GM23338 (cell line): ENCODE results near the gene SRA1. TPM values are rescaled to one million over a fixed set of nuclear protein-coding genes. Genes with fewer than 3 reads are reported as not detected.

Source experiments
- ATAC-seq: fragments of 200-7000 bp; cut with Tn5 transposase; 3 replicates; pipeline ENCODE4 v1.9.1; 2020
- DNase-seq: peaks from one replicate; pipeline ENCODE4 v3.0.0-alpha.2; 2015; ENCODE audit warnings: low spot score
- H2AFZ ChIP-seq: fragments of 200-600 bp; sonication (generic); 2 replicates; pipeline ENCODE4 v1.8.0; 2016; ENCODE audit warnings: antibody characterized with exemption, mild to moderate bottlenecking, moderate library complexity
- H3F3A ChIP-seq: fragments of 200-600 bp; sonication (generic); replicated peaks from 2 replicates; pipeline ENCODE4 v1.8.0; 2017; ENCODE audit warnings: antibody characterized with exemption, mixed run types, low read depth
- H3K27ac ChIP-seq: fragments of 200-600 bp; sonication (generic); 2 replicates; pipeline ENCODE4 v1.6.1; 2016; ENCODE audit warnings: low read depth
- H3K27me3 ChIP-seq: fragments of 200-600 bp; sonication (generic); 2 replicates; pipeline ENCODE4 v1.8.0; 2016; ENCODE audit warnings: mild to moderate bottlenecking, mixed run types, moderate library complexity; ENCODE audit not compliant: insufficient read depth
- H3K36me3 ChIP-seq: fragments of 200-600 bp; sonication (generic); 2 replicates; pipeline ENCODE4 v1.8.0; 2016; ENCODE audit warnings: mild to moderate bottlenecking; ENCODE audit not compliant: insufficient read depth
- H3K4me1 ChIP-seq: fragments of 200-600 bp; sonication (generic); 2 replicates; pipeline ENCODE4 v1.8.0; 2016; ENCODE audit warnings: mild to moderate bottlenecking, moderate library complexity; ENCODE audit not compliant: insufficient read depth
- H3K4me2 ChIP-seq: fragments of 200-600 bp; sonication (generic); 2 replicates; pipeline ENCODE4 v1.7.1; 2017; ENCODE audit warnings: mixed run types
- H3K4me3 ChIP-seq: fragments of 200-600 bp; sonication (generic); 2 replicates; pipeline ENCODE4 v1.6.1; 2016; ENCODE audit warnings: mixed run types
- H3K79me2 ChIP-seq: fragments of 200-600 bp; sonication (generic); replicated peaks from 2 replicates; pipeline ENCODE4 v1.8.0; 2017; ENCODE audit warnings: mild to moderate bottlenecking; ENCODE audit not compliant: insufficient read depth
- H3K9me2 ChIP-seq: fragments of 200-600 bp; sonication (generic); 2 replicates; pipeline ENCODE4 v1.8.0; 2017; ENCODE audit not compliant: insufficient read depth
- H4K20me1 ChIP-seq: fragments of 200-600 bp; sonication (generic); replicated peaks from 2 replicates; pipeline ENCODE4 v1.8.0; 2017; ENCODE audit warnings: mild to moderate bottlenecking; ENCODE audit not compliant: insufficient read depth
- H3K27ac Mint-ChIP-seq: 2 replicates; pipeline ENCODE4 v1.8.0; 2020; ENCODE audit warnings: inconsistent platforms, mild to moderate bottlenecking, moderate library complexity, mixed read lengths
- H3K27me3 Mint-ChIP-seq: 3 replicates; pipeline ENCODE4 v1.8.0; 2022; ENCODE audit warnings: low read depth, mild to moderate bottlenecking, moderate library complexity, mixed read lengths, inconsistent platforms; ENCODE audit not compliant: insufficient read depth, poor library complexity
- H3K36me3 Mint-ChIP-seq: 3 replicates; pipeline ENCODE4 v1.8.0; 2021; ENCODE audit warnings: low read depth, mild to moderate bottlenecking, inconsistent platforms, moderate library complexity, mixed read lengths
- H3K4me1 Mint-ChIP-seq: 3 replicates; pipeline ENCODE4 v1.8.0; 2020; ENCODE audit warnings: mild to moderate bottlenecking, inconsistent platforms, mixed read lengths
- H3K4me3 Mint-ChIP-seq: 3 replicates; pipeline ENCODE4 v1.8.0; 2021; ENCODE audit warnings: moderate library complexity, mild to moderate bottlenecking, inconsistent platforms, mixed read lengths
- H3K9me3 Mint-ChIP-seq: 3 replicates; pipeline ENCODE4 v1.8.0; 2020; ENCODE audit warnings: moderate library complexity, mild to moderate bottlenecking, inconsistent platforms, mixed read lengths
- EZH2 ChIP-seq: fragments of 200-600 bp; sonication (generic); IDR thresholded peaks from one replicate; pipeline ENCODE4 v1.8.0; 2017; ENCODE audit warnings: antibody characterized with exemption, mild to moderate bottlenecking, low read depth; ENCODE audit not compliant: unreplicated experiment
- EZH2phosphoT487 ChIP-seq: fragments of 200-600 bp; sonication (generic); IDR thresholded peaks from one replicate; pipeline ENCODE4 v1.8.1; 2018; ENCODE audit warnings: antibody characterized with exemption; ENCODE audit not compliant: unreplicated experiment
- JUNB ChIP-seq: IDR thresholded peaks from one replicate; pipeline ENCODE4 v1.6.1; 2016; ENCODE audit warnings: antibody characterized with exemption; ENCODE audit not compliant: unreplicated experiment
- NANOG ChIP-seq: IDR thresholded peaks from 2 replicates; pipeline ENCODE4 v1.6.1; 2016; ENCODE audit warnings: antibody characterized with exemption, borderline replicate concordance
- POLR2AphosphoS5 ChIP-seq: IDR thresholded peaks from 2 replicates; pipeline ENCODE4 v1.6.1; 2016; ENCODE audit warnings: antibody characterized with exemption, low read depth
- STAT1 ChIP-seq: IDR thresholded peaks from one replicate; pipeline ENCODE4 v1.6.1; 2016; ENCODE audit warnings: antibody characterized with exemption; ENCODE audit not compliant: unreplicated experiment
- ZNF114 ChIP-seq: fragments of 250-450 bp; sonication (Bioruptor Pico); IDR thresholded peaks from 2 replicates; pipeline ENCODE4 v1.5.0; 2020; ENCODE audit warnings: mild to moderate bottlenecking, moderate library complexity
- ZNF331 ChIP-seq: fragments of 250-450 bp; sonication (Bioruptor Pico); IDR thresholded peaks from 2 replicates; pipeline ENCODE4 v1.5.0; 2020; ENCODE audit warnings: low read depth, mild to moderate bottlenecking, moderate library complexity
- polyA plus RNA-seq: library from polyadenylated mRNA; unstranded; fragments of >200 nt; fragmentation: Nextera tagmentation; extraction: Ambion mirVana; gene quantifications from 2 replicates; pipeline ENCODE4 v1.2.1, GENCODE V29; 2016
- total RNA-seq: library from RNA; depleted of rRNA; stranded (reverse); fragments of >200 nt; shearing (Covaris generic); gene quantifications from 2 replicates; pipeline ENCODE4 v1.2.3, GENCODE V29; 2014

Gene SRA1
- total and polyA plus RNA-seq, 2 experiments from 2014 or later: 38.4 to 74.7 TPM

- no peak overlapping the region for H3K27ac Mint-ChIP-seq
- H3K36me3 Mint-ChIP-seq: peaks cover 26% of the 10 kb centered on the region
- no peak overlapping the region for H3K4me3 Mint-ChIP-seq
These were observed 11.3 kb upstream of the SRA1 start for GRCh38 chr5:140568443-140569063.

DNA sequence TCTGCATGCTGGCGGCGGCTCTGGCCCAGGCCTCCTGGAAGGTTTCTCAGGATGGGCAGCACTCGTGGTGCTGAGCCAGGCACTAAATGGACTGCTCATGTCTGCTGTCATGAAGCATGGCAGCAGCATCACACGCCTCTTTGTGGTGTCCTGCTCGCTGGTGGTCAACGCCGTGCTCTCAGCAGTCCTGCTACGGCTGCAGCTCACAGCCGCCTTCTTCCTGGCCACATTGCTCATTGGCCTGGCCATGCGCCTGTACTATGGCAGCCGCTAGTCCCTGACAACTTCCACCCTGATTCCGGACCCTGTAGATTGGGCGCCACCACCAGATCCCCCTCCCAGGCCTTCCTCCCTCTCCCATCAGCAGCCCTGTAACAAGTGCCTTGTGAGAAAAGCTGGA lies 10.6 kb upstream of the SRA1 start:
- Mint-ChIP-seq H3K27me3 (peaks cover 10% of the 10 kb centered on the region), H3K27ac (no peak overlapping the region), H3K4me1 (peaks cover 5% of the 10 kb centered on the region; the same call in 2 of the 3 replicates), H3K4me3 (peak overlapping the region; percentile 23; the same call in 1 of the 3 replicates), H3K9me3 (no peaks in the 10 kb centered on the region; the same call in 2 of the 3 replicates), H3K36me3 (peaks cover 26% of the 10 kb centered on the region)
- Histone ChIP-seq H3K4me2 (no peak overlapping the region), H3K79me2 (peaks cover 11% of the 10 kb centered on the region), H2AFZ (no peak overlapping the region), H3K9me2 (no peaks in the 10 kb centered on the region), H3K4me1 (peaks cover 5% of the 10 kb centered on the region; the same call in 1 of the 2 replicates), H3K27ac (no peak overlapping the region), H3K4me3 (no peak overlapping the region), H4K20me1 (peaks cover 8% of the 10 kb centered on the region; the same call in 1 of the 2 replicates), H3K36me3 (no peaks in the 10 kb centered on the region), H3K27me3 (no peaks in the 10 kb centered on the region), H3F3A (no peaks in the 10 kb centered on the region)
- TF ChIP-seq ZNF331 (CRISPR knock-in tag) (no peak), POLR2AphosphoS5 (no peak), EZH2phosphoT487 (no peak)
- DNase-seq (no peak), ATAC-seq (no peak)

More at GRCh38 chr5:140568443-140569063, 11.3 kb upstream of the SRA1 start:
- Mint-ChIP-seq H3K4me1 (peaks cover 3% of the 10 kb centered on the region; the same call in 2 of the 3 replicates), H3K27me3 (peaks cover 10% of the 10 kb centered on the region), H3K9me3 (no peaks in the 10 kb centered on the region; the same call in 2 of the 3 replicates)
- no peak for TF ChIP-seq ZNF114
- TF ChIP-seq NANOG: no peak
- H3F3A ChIP-seq: no peaks in the 10 kb centered on the region
- H4K20me1 ChIP-seq: peaks cover 8% of the 10 kb centered on the region; the same call in 1 of the 2 replicates
- peaks cover 11% of the 10 kb centered on the region for H3K79me2 ChIP-seq
- no peak overlapping the region for H3K27ac ChIP-seq
- H2AFZ ChIP-seq: no peak overlapping the region
- H3K4me2 ChIP-seq: no peak overlapping the region
- peaks cover 5% of the 10 kb centered on the region; the same call in 1 of the 2 replicates for H3K4me1 ChIP-seq
- no peaks in the 10 kb centered on the region for H3K36me3 ChIP-seq
- DNase-seq: no peak
- no peak overlapping the region for H3K4me3 ChIP-seq
- H3K9me2 ChIP-seq: no peaks in the 10 kb centered on the region
- no peaks in the 10 kb centered on the region for H3K27me3 ChIP-seq
- no peak for ATAC-seq

GRCh38 chr5:140567136-140567818 lies 10.0 kb upstream of the SRA1 start:
- H3K27ac Mint-ChIP-seq: no peak overlapping the region
- H3F3A ChIP-seq: no peaks in the 10 kb centered on the region
- H3K36me3 ChIP-seq: no peaks in the 10 kb centered on the region
- H3K36me3 Mint-ChIP-seq: peaks cover 26% of the 10 kb centered on the region
- peaks cover 11% of the 10 kb centered on the region for H3K79me2 ChIP-seq
- no peak overlapping the region for H2AFZ ChIP-seq
- DNase-seq: no peak
- no peaks in the 10 kb centered on the region; the same call in 2 of the 3 replicates for H3K9me3 Mint-ChIP-seq
- TF ChIP-seq ZNF331 (CRISPR knock-in tag) (no peak), EZH2phosphoT487 (no peak), NANOG (no peak), STAT1 (no peak), JUNB (no peak), EZH2 (no peak)
- peaks cover 8% of the 10 kb centered on the region; the same call in 1 of the 2 replicates for H4K20me1 ChIP-seq
- H3K4me1 ChIP-seq: peaks cover 5% of the 10 kb centered on the region; the same call in 1 of the 2 replicates
- H3K4me3 Mint-ChIP-seq: no peak overlapping the region
- no peaks in the 10 kb centered on the region for H3K27me3 ChIP-seq
- no peak for ATAC-seq
- no peaks in the 10 kb centered on the region for H3K9me2 ChIP-seq
- peaks cover 5% of the 10 kb centered on the region; the same call in 2 of the 3 replicates for H3K4me1 Mint-ChIP-seq
- no peak overlapping the region for H3K27ac ChIP-seq
- H3K4me3 ChIP-seq: no peak overlapping the region
- peaks cover 13% of the 10 kb centered on the region for H3K27me3 Mint-ChIP-seq
- H3K4me2 ChIP-seq: no peak overlapping the region
